Measurements from ENCODE around the gene FCMR. TPM values are rescaled to one million over a fixed set of nuclear protein-coding genes. Genes with fewer than 3 reads are reported as not detected.
A peak's percentile ranks its signal among the peaks of the same experiment; 100 is the strongest.

Gene FCMR
- total and polyA plus RNA-seq, 9 of the 15 experiments (the other 6 are each of a cell fraction or from before 2014, with no cell fraction given), result 0.11 to 0.82 (median 0.20) TPM; not detected in 5

DNA sequence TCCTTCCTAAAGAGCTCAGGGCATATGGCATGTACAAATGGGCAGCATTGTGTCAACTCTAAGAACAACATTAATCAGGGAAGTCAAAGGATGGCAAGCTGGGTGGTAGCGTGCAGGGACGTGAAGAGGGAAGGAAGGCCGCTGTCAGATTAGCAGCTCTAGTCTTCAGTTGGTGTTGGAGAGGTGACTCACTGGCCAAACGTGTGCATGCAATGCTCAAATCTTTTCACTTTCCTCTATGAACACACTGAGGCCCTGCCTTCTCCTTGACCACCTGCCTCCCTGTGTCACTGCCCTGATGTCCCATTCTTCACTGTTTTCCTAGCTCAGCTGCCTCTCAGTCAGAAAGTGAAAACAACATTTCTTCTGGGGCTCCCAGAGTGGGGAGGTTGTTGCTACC, 30.4 kb upstream of the FCMR start:
- no peak overlapping the region for H3K4me3 ChIP-seq
- peak in 1 of 4 experiments; percentile 25 for DNase-seq (ENCODE audit: extremely low read depth in 1 of 4, low spot score in 3 of 4)
- CTCF ChIA-PET (ENCODE audit: low intra/inter-chr PET ratio), result no interaction called here
- no peak for FAIRE-seq
- 26% methylated on average over 4 of the region's 4 CpGs for WGBS (ENCODE audit: insufficient coverage, low coverage, missing lambda C conversion rate)
- H3K9me1 ChIP-seq (ENCODE audit: control insufficient read depth, insufficient read depth, low read length), result no peaks in the 10 kb centered on the region
- H3K9ac ChIP-seq (ENCODE audit: insufficient read depth in 1 of 2, low read depth in 2 of 2, low read length in 2 of 2), result no peak overlapping the region
- H2AFZ ChIP-seq (ENCODE audit: low read depth, low read length), result 0 out of 2 replicates have a peak overlapping the region, but pooled peaks have one; percentile 21
- no peak for TF ChIP-seq PHF21A (IDR thresholded peaks at IDR 0.05; ENCODE audit: borderline replicate concordance, low read depth)
- peak; percentile 54 for TF ChIP-seq FOSL1 (tag; conservative IDR thresholded peaks at IDR 0.05)
- H3K36me3 ChIP-seq (ENCODE audit: control insufficient read depth, insufficient read depth, low read length), result no peaks in the 10 kb centered on the region
- intact Hi-C loops (cut with micrococcal nuclease) (no loop called here), in situ Hi-C loops (cut with MboI) (no loop called here)
- BruUV-seq (replicated peaks), result no TSS peak
- H3K27ac ChIP-seq (ENCODE audit: extremely low read depth, low read depth, low read length), result no peak overlapping the region
- H3K4me1 ChIP-seq (replicated peaks in 1 of 2; ENCODE audit: control insufficient read depth in 2 of 2, insufficient read depth in 2 of 2, low read length in 2 of 2), result peaks cover 6 to 22% of the 10 kb centered on the region in 2 experiments; a peak in 4 of 5 replicates
- H3K9me3 ChIP-seq (replicated peaks; ENCODE audit: control insufficient read depth, insufficient read depth, low read depth, low read length), result no peaks in the 10 kb centered on the region
- POLR2A ChIA-PET, result interaction anchor here (0.6 to 2.9 kb wide), 4 partner anchors 9 to 59 kb away, joined by 3 to 14 read pairs (median 5); no protein-coding TSS in a partner anchor
- ATAC-seq, result peak; percentile 19; the same call in 1 of the 3 replicates
- no peaks in the 10 kb centered on the region for H3K79me2 ChIP-seq (ENCODE audit: control insufficient read depth, insufficient read depth, low read length)
- H4K20me1 ChIP-seq (replicated peaks; ENCODE audit: control insufficient read depth, insufficient read depth, low read length), result no peaks in the 10 kb centered on the region
- no peak overlapping the region for H3K4me2 ChIP-seq (ENCODE audit: insufficient read depth, low read length)
- H3K27me3 ChIP-seq (ENCODE audit: control insufficient read depth in 2 of 2, insufficient read depth in 2 of 2, low read length in 2 of 2), result no peaks in the 10 kb centered on the region

DNA sequence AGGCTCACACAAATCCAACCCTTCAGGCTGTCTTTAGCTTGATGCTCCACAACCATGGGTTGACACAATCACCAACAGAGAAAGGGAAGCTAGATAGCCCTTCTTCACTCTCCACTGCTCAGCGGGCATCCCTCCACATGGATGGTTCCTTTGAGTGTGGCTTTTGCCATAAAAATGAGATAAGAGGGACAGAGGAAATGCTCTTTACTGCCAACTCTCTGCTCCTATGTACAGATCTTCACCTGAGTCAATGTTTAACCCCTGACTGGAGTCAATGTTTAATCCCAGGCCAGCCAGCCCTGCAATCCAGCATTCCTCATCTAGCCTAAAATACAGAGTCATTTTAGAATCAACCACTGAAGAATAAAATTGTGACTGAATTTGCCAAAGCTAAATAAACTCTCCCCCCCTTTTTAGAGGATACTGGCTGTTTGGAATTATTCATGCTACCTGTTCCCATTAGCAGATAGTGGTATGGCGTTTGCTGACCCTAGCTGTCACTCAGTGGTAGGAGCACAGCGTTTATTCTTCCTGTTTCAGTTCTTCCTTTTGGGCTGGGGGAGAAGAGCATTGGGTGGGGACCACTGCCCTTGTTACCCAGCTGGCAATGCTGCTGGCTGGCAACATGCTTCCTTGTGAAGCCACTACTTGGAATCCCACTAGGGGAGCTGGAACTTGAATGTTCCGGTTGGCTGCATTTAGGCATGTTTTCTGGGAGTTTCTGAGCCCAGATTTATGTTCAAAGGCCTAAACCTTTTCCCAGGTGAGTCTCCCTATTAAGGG, 29.8 kb upstream of the FCMR start:
- intact Hi-C loops (cut with micrococcal nuclease) (no loop called here), in situ Hi-C loops (cut with MboI) (no loop called here)
- ChIA-PET POLR2A (interaction anchor here (0.6 to 2.9 kb wide), 3 partner anchors 10 to 60 kb away, joined by 4 to 14 read pairs (median 6); no protein-coding TSS in a partner anchor), CTCF (ENCODE audit: low intra/inter-chr PET ratio) (no interaction called here)
- no peaks in the 10 kb centered on the region for H3K9me1 ChIP-seq (ENCODE audit: control insufficient read depth, insufficient read depth, low read length)
- FAIRE-seq, result no peak
- no peaks in the 10 kb centered on the region for H3K36me3 ChIP-seq (ENCODE audit: control insufficient read depth, insufficient read depth, low read length)
- no peaks in the 10 kb centered on the region for H3K9me3 ChIP-seq (replicated peaks; ENCODE audit: control insufficient read depth, insufficient read depth, low read depth, low read length)
- H4K20me1 ChIP-seq (replicated peaks; ENCODE audit: control insufficient read depth, insufficient read depth, low read length), result no peaks in the 10 kb centered on the region
- H3K4me3 ChIP-seq, result no peak overlapping the region
- peaks cover 6 to 22% of the 10 kb centered on the region in 2 experiments; a peak in 4 of 5 replicates for H3K4me1 ChIP-seq (replicated peaks in 1 of 2; ENCODE audit: control insufficient read depth in 2 of 2, insufficient read depth in 2 of 2, low read length in 2 of 2)
- H3K4me2 ChIP-seq (ENCODE audit: insufficient read depth, low read length), result no peak overlapping the region
- BruUV-seq (replicated peaks), result no TSS peak
- H3K27me3 ChIP-seq (ENCODE audit: control insufficient read depth in 2 of 2, insufficient read depth in 2 of 2, low read length in 2 of 2), result no peaks in the 10 kb centered on the region
- ATAC-seq, result no peak
- H3K9ac ChIP-seq (ENCODE audit: insufficient read depth in 1 of 2, low read depth in 2 of 2, low read length in 2 of 2), result no peak overlapping the region
- WGBS (ENCODE audit: insufficient coverage, low coverage, missing lambda C conversion rate), result 59% methylated on average over 4 of the region's 4 CpGs
- H3K27ac ChIP-seq (ENCODE audit: extremely low read depth, low read depth, low read length), result no peak overlapping the region
- H2AFZ ChIP-seq (ENCODE audit: low read depth, low read length), result no peak overlapping the region
- no peak for DNase-seq (ENCODE audit: extremely low read depth in 1 of 4, low spot score in 3 of 4)
- H3K79me2 ChIP-seq (ENCODE audit: control insufficient read depth, insufficient read depth, low read length), result no peaks in the 10 kb centered on the region
- TF ChIP-seq, protein P1, sequence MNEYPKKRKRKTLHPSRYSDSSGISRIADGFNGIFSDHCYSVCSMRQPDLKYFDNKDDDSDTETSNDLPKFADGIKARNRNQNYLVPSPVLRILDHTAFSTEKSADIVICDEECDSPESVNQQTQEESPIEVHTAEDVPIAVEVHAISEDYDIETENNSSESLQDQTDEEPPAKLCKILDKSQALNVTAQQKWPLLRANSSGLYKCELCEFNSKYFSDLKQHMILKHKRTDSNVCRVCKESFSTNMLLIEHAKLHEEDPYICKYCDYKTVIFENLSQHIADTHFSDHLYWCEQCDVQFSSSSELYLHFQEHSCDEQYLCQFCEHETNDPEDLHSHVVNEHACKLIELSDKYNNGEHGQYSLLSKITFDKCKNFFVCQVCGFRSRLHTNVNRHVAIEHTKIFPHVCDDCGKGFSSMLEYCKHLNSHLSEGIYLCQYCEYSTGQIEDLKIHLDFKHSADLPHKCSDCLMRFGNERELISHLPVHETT (CRISPR knock-in tag; conservative IDR thresholded peaks at IDR 0.05 in 1 of 2, IDR thresholded peaks at IDR 0.05 in 1 of 2), result no peak
- TF ChIP-seq ZNF174 (CRISPR knock-in tag; IDR thresholded peaks at IDR 0.05), result no peak
- no peak for TF ChIP-seq ZNF347 (CRISPR knock-in tag; IDR thresholded peaks at IDR 0.05; ENCODE audit: low read depth)
- no peak for TF ChIP-seq NFRKB (IDR thresholded peaks at IDR 0.05; ENCODE audit: low read depth)
- TF ChIP-seq ZNF140 (CRISPR knock-in tag; IDR thresholded peaks at IDR 0.05), result no peak
- TF ChIP-seq NR4A1 (CRISPR knock-in tag; IDR thresholded peaks at IDR 0.05), result no peak
- no peak for TF ChIP-seq NR4A1 (tag; IDR thresholded peaks at IDR 0.05)

Measured in K562 (cell line).